ENCODE results near the gene LONRF2.
"Not testable (repeated sequence)": the region's sequence is repeated elsewhere in the genome, so short reads cannot be mapped to it uniquely, and the experiment has no call there.

- not testable (repeated sequence) for TF ChIP-seq POLR2AphosphoS5, EP300, CTCF, POLR2A (IDR thresholded peaks at IDR 0.05)
These were observed 40.0 kb upstream of the LONRF2 start for GRCh38 chr2:100362269-100362668.

All from upper lobe of left lung (tissue), 4 donors.